ENCODE data around the gene DYNLT1.
A peak's percentile ranks its signal among the peaks of the same experiment; 100 is the strongest.
"Not testable (repeated sequence)": the region's sequence is repeated elsewhere in the genome, so short reads cannot be mapped to it uniquely, and the experiment has no call there.

The DYNLT1 gene

GRCh38 chr6:158674342-158675131 is 30.0 kb upstream of the DYNLT1 start:
- DNase-seq = peak; percentile 22
- H3K4me1 ChIP-seq = peaks cover 8% of the 10 kb centered on the region
- no peak overlapping the region for H3K4me3 ChIP-seq (ENCODE audit: low read depth, low read length)
- H3K9me3 ChIP-seq = no peaks in the 10 kb centered on the region
- no peaks in the 10 kb centered on the region for H3K27me3 ChIP-seq
- no peaks in the 10 kb centered on the region for H3K36me3 ChIP-seq
- TF ChIP-seq CTCF (IDR thresholded peaks at IDR 0.05; ENCODE audit: low read depth, low read length) = no peak

- H3K27me3 ChIP-seq = no peaks in the 10 kb centered on the region
- DNase-seq = no peak
Measured at GRCh38 chr6:158672726-158673125, 28.2 kb upstream of the DYNLT1 start.

GRCh38 chr6:158672119-158672518 is 27.6 kb upstream of the DYNLT1 start:
- H3K27me3 ChIP-seq; H3K4me1 ChIP-seq; H3K9me3 ChIP-seq; H3K4me3 ChIP-seq (ENCODE audit: low read depth, low read length); DNase-seq; H3K36me3 ChIP-seq: not testable (repeated sequence)

More at GRCh38 chr6:158672726-158673125, 28.2 kb upstream of the DYNLT1 start:
- H3K4me3 ChIP-seq (ENCODE audit: low read depth, low read length) = no peak overlapping the region
- no peak for TF ChIP-seq CTCF (IDR thresholded peaks at IDR 0.05; ENCODE audit: low read depth, low read length)
- no peaks in the 10 kb centered on the region for H3K36me3 ChIP-seq
- H3K4me1 ChIP-seq = peaks cover 8% of the 10 kb centered on the region
- no peaks in the 10 kb centered on the region for H3K9me3 ChIP-seq

- H3K4me1 ChIP-seq = peaks cover 2% of the 10 kb centered on the region
- no peaks in the 10 kb centered on the region for H3K9me3 ChIP-seq
- H3K27me3 ChIP-seq = no peaks in the 10 kb centered on the region
- no peak for TF ChIP-seq CTCF (IDR thresholded peaks at IDR 0.05; ENCODE audit: low read depth, low read length)
- H3K4me3 ChIP-seq (ENCODE audit: low read depth, low read length) = no peak overlapping the region
- H3K36me3 ChIP-seq = no peaks in the 10 kb centered on the region
- DNase-seq = no peak
Measured at GRCh38 chr6:158669145-158670035, 24.8 kb upstream of the DYNLT1 start.

- no peaks in the 10 kb centered on the region for H3K9me3 ChIP-seq
- H3K36me3 ChIP-seq = no peaks in the 10 kb centered on the region
- H3K4me1 ChIP-seq = no peaks in the 10 kb centered on the region
- no peak for DNase-seq
- no peaks in the 10 kb centered on the region for H3K27me3 ChIP-seq
- TF ChIP-seq CTCF (IDR thresholded peaks at IDR 0.05; ENCODE audit: low read depth, low read length) = no peak
- no peak overlapping the region for H3K4me3 ChIP-seq (ENCODE audit: low read depth, low read length)
Measured at GRCh38 chr6:158668707-158669103, 24.2 kb upstream of the DYNLT1 start.

GRCh38 chr6:158667360-158667981 is 22.9 kb upstream of the DYNLT1 start:
- H3K36me3 ChIP-seq = no peaks in the 10 kb centered on the region
- no peaks in the 10 kb centered on the region for H3K4me1 ChIP-seq
- H3K9me3 ChIP-seq = no peaks in the 10 kb centered on the region
- no peak for DNase-seq
- TF ChIP-seq CTCF (IDR thresholded peaks at IDR 0.05; ENCODE audit: low read depth, low read length) = no peak
- no peaks in the 10 kb centered on the region for H3K27me3 ChIP-seq
- no peak overlapping the region for H3K4me3 ChIP-seq (ENCODE audit: low read depth, low read length)

Data from BE2C (cell line).